Measurements from ENCODE around the gene CFAP65.

The CFAP65 gene

DNA sequence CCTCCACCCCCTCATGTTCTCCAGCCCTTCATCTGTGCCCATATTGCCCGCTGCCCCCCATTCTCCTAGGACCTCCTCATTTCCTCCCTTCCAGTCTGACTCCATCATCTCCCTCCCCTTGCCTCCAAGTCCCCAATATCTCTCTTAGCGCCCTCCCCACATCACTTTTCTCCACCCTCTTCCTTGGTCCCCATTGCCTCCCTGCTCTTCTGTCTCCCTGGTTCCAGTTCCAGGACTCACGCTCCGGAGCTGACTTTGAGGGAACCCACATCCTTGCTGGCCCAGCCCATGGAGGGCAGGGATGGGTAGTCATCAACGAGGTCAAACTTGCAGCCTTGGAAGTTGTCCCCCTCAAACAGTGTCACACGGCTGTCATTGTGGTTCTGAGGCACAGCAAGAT, 50.7 kb downstream of the CFAP65 start:
- no peak for DNase-seq (ENCODE audit: low read depth in 2 of 2)

DNA sequence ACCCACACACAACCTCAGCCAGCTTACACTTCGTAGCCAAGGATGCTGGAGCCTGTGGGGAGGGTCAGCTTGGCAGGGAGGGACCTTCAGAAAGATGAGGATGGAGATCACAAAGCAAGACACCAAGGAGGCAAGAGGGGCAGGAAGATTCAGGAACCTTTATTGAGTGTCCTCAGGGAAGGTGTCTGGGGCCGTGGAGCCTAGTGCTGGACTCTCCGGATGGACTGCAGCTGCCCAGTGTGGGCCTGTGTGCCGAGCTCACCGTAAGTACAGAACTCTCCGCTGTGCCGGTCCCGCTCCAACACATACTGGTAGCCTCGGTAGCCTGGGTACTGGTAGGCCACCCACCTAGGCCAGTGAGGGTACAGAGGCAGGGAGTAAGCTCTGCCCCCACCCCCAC, 51.3 kb downstream of the CFAP65 start:
- no peak for DNase-seq (ENCODE audit: low read depth in 2 of 2)

DNA sequence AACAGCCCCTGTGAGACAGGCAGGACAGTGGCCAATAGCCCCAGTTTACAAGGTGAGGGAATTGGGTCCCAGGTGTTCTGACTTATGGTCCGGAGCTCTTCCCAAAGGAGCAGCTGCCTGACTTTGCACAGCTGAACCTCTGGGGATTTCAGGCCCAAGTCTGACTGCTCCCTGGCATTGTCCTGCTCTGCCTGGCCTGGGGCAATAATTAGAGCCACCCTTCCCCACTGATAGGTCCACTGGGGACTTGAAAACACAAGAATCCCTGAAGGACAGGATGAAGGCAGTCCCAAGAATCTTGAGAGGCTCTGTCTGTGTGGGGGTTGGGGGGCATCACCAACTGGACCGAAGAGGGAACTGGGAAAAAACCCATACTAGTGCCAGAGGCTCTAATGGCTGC, 52.7 kb downstream of the CFAP65 start:
- no peak for DNase-seq (ENCODE audit: low read depth in 2 of 2)

DNA sequence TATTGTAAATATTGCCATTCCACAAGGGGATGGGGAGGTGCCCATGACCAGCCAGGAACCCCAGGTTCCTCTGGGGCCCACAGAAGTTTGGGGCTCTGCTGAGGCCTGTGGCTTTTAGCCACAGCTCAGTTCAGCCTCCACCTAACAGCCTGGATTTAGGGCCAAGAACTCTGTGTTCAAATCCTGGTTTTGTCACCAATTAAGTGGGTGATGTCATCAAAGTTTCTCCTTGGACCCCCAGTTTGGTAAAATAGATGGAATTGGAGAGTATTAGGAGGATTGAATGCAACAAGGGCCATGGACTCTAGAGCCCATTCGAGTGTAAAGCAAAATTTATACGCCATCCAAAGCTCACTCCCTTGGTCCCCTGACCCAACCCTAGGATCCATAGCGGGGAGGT, 53.2 kb downstream of the CFAP65 start:
- no peak for DNase-seq (ENCODE audit: low read depth in 2 of 2)

DNA sequence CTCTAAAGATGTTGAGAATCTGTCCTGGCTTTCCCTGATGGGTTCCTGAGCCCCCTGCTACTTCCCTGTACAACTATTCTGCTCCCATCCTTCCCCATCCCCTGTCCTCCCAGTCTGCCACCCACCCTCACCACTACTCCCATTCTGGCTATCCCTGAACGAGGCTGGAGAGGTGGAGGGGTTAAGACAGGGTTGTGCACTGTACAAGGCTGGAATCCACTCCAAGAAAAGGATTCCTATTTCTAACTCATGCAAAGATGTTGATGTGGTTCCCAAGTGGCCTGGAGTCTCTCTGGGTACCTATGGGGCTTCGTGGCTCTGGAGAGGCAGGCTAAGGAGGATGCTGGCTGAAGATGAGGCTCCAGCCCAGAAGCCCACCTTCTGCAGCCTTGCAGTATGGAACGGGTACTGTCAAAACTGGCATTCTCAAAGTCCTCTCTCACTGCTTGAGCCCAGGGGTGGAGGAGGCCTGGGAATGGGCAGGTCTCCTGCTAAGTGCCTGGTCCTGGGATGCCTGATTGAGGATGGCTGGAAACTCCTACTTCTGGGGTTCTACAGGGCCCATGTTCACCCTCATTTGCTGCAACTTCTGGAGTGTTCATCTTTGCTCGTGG, 55.1 kb downstream of the CFAP65 start:
- no peak for DNase-seq (ENCODE audit: low read depth in 2 of 2)

DNA sequence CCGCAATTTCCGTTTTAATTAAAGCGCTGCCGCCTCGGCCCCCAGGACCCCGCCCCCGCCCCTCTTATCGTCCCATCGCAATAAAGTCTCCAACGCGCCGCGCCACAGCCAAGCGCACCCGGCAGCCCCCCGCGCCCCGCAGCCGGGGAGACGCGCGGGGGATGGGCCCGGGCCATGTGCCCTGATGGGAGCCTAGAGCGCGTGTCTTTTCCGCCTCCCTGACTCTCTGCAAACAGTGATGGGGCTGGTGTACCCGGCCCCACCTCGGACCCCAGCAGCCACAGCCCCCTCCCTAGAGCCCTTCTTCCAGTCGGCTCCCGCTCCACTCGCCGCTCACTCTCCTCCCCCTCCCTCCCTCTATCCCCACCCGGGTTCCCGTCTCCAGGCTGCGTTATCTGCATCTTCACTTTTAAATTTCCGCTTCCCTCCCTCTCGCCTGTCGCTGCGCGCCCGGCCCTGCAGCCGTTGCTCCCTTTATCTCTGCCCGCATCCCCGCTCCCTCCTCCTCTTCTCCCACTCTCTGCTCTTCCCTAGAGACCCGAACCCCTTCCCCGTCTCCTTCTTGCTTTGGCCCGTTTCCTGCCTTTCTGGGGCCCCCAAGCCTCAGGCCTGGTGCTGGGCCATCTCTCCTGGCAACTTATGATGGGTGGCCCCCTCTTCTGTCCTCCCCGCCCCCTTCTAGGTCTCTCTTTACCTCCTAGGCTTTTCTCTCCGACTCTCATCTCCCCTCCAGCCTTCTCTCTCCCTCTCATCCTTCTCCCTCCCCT, 55.8 kb downstream of the CFAP65 start:
- DNase-seq (ENCODE audit: low read depth in 2 of 2), result no peak

DNA sequence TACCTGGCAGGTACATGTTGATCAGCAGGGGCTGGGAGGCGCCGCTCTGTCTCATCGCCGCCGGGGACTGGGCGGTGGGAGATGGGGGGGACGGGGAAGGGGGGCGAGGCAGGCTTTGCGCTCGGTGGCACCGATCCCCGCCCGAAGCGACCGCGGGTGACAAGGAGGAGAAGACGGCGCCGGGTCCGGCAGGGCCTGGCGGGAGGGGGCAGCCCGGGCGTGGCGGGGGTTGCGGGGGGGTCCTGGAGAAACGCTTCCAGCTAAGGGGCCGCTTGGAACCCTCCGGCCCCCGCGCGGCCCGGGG, 56.3 kb downstream of the CFAP65 start, which contains the start of gene FEV:
TSS of gene FEV (minus strand) at position 164 of the 304 bp plus-strand sequence. CDS start at position 55, 109 bp downstream.
- no peak for DNase-seq (ENCODE audit: low read depth in 2 of 2)

DNA sequence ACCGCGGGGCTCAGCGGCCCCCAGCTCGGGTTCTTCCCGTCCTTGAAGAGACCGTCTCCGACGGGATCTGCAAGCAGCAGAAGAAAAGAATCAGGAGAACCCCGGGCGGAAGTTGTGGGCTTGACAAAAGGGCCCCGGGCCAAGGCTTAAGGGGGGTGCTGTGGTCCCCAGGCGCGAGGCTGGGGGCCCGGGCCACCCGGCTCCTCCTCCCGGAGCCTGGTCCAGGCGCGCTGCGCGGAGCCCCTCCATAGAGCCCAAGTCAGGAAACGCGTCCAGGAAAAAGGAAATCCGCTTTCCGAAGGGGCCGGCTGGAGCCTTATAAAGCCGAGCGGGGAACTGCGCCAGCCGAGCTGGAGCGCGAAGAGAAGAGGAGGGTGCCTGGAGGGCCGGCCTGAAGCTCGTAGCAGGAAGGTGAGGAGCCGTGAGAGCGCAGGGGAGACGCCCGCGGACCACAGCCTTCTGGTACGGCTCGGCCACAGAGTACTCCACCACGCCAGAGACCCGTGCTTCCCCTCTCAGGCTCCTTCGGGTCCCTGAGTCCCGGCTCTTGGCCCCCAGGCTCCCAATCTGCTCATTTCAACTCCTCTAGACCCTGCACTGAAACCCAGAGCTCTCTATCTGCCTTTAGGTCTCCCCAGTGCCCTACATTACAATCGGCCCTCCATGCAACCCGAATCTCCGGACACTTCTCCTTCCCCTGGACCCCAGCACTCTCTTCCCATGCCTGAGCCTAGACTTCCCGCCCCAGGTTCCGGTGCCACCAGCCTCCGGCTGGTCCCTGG, 56.9 kb downstream of the CFAP65 start:
- DNase-seq (ENCODE audit: low read depth in 2 of 2), result no peak

DNA sequence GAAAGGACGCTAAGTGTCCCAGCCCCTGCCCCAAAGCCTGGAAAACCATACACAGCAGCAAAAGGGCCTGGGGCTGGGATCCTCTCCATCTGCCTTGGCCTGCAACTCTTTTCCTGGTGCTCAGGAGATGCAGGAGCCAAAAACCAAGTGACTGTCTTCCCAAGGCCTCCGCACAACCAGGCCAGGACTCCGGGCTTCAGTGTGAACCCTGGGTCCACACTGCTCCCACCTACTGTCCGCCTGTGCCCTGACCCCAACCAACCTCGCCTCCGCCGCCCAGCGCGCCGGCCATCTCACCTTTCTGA, 57.4 kb downstream of the CFAP65 start:
- no peak for DNase-seq (ENCODE audit: low read depth in 2 of 2)

DNA sequence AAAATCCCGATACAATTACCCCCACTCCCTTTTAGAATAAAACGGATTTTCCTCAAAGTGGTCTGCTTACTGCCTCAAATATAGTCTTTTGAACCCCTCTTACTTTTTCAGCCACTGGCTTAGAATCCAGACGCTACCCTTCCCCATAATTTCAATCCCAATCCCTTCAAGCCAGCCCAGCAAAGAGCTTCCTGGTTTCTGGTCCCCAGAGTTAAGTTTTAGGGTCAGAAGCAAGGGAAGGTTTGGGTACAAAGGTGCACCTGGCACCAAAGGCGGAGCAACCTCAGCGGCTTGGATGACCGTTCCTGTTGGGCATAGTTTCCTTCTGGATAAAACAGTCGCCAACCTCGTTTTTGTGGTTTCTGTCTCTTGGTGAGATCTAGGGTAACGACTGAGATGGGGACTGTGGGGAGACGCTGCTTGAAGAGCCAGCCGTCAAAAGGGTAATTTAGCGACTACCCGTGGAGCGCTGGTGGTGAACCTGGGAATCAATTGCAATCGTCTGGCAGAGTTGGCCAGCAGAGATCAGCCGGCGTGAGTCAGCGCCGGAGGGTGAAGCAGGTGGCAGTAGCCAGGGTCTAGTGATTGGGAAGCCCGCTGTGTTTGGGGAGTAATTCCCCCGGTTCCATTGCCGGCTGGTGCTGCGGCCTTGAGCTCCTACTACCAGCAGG, 57.9 kb downstream of the CFAP65 start:
- DNase-seq (ENCODE audit: low read depth in 2 of 2), result no peak

DNA sequence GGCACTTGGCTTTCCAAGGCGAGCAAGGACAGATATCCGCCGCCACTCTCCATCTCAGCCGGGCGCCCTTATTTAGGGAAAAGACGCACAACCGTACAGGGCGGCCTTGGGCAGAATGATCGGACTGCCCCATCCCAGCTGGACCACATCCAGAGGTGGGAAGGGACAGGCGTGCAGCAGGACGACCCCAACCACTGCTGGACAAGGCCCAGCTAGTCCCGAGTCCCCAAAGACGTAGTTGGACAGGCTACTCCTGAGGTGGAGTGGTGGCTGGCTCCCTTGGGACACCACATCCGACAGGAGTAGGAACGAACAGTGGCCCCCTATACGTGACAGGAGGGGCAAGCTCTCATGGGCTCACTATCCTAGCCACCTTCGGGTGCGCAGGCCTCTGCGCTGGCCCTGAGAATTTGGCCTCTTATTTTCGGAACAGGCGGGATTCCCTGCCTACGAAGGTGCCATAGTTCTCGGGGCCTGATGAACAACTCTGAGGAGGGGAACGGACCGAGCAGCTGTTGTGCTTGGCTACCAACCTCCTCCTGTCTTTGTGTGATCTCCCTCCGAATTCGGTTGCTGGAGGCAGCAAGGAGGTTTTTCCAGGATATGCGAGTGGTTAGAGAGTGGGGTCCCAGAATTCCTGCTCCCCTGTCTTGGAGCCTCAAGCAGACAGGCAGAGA, 58.6 kb downstream of the CFAP65 start:
- DNase-seq (ENCODE audit: low read depth in 2 of 2), result no peak

DNA sequence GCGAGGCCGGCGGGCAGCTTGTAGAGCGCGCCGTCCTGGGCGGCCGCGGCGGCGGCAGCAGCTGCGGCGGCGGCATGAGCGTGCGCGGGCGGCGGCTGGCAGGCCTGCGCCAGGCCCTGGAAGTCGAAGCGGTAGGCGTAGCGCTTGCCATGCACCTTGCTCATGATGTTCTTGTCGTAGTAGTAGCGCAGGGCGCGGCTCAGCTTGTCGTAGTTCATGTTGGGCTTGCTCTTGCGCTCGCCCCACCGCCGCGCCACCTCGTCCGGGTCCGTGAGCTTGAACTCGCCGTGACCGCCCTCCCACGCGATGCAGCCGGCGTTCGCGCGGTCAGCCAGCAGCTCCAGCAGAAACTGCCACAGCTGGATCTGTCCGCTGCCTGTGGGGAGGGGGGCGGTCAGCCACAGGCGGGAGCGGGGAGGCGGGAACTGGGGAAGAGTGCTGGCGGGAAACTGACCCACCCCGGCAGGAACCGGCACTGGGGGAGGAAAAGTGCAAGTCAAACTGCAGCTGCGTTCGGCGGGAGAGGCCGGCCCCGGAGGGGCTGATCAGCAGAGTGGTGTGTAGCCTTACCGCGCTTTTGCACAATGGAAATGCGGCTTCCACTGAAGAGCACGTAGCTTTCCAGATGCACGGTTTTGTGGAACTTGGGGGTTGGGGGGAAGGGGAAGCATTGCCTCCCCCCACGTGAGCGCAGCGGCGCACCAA, 59.3 kb downstream of the CFAP65 start:
- DNase-seq (ENCODE audit: low read depth in 2 of 2), result no peak

DNA sequence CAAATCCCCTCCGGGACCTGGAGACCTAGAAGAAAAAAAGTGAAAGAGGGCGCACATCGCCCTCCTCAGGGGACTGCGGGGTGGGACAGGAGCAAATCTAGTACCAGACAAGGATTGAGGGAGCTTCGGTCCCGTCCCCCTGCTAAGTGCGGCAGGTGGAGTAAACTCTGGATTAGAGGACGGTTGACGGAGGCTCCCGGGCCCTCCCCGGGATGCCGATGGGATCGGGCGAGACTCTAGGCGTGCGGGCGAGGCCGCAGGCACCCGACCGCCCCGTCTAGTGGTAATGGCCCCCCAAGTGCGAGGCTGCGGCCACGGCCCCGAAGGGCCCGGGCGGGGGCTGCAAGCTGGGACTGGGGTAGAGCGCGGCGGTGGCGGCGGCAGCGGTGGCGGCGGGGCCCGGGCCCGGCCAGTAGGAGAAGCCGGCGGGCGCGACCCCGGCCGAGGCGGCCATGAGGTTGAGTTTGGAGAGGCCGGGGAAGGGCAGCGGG, 59.9 kb downstream of the CFAP65 start:
- no peak for DNase-seq (ENCODE audit: low read depth in 2 of 2)

DNA sequence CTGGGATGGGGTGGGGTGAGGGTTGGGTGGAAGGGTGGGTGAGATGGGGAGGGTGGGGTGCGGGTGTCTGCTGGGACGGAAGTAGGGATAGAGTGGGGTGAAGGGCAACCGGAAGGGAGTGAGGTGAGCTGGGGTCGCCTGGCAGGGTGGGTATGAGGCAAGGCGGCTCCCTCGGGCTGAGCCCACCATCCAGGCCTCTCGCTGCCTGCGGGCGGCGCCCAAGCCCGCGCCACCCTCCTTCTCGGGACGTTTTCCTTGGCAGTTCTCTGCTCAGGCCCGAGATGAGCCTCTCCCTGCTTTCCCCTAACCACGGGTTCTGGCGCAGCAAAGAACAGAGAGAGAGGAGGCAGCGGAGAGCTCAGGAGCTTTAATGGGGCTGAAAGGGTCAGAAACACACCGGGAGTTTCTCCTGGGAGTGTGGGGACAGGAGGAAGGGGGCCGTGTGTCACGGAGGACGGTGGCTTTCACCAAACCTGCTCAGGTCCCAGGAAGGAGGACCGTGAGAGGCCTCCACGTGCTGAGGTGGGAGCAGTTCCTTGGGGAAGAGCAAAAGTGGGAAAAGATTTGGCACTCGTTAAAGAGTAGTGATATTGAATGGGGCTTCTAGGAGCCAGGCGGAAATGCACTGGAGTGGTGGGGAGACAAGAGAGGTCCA, 60.5 kb downstream of the CFAP65 start:
- DNase-seq (ENCODE audit: low read depth in 2 of 2), result no peak

DNA sequence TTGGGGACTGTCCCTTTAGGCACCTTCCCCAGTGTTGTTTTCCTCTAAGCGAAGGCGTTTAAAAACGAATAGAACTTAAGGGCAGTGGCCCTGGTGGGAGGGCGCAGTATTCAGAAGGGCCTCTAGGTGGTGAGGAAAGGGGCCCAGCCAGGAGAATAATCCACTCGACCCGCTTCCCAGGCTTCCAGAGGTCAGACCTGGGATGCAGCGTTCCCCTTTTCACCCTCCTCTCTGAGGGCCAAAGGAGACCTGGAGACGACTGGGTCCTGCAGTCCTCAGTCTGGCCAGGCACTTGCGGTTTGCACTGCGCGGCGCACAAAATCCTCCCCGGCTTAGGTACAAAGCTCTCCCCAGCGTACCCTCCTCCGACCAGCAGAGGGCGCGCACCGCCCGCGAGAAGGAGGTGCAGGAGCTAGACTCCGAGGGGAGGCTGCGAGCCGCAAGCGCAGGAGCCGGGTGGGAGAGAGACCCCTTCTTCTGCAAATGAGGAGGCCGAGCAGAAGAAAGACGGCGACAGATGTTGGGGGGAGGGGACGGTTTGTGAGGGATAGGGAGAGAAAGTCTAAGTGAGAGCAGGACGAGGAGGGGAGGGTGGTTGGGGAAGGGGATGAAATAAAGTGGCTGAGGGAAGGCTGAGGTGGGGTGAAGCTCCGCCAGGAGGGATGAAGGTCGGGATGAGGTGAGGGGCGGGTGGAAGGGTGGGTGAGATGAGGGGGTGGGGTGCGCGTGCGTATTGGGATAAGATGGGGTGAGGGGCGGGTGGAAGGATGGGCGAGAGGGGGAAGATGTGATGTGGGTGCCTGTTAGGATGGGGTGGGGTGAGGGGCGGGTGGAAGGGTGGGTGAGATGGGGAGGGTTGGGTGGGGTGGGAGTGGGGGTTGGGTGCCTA, 61.2 kb downstream of the CFAP65 start:
- peak; percentile 65 to 75 for DNase-seq (ENCODE audit: low read depth in 2 of 2)

DNA sequence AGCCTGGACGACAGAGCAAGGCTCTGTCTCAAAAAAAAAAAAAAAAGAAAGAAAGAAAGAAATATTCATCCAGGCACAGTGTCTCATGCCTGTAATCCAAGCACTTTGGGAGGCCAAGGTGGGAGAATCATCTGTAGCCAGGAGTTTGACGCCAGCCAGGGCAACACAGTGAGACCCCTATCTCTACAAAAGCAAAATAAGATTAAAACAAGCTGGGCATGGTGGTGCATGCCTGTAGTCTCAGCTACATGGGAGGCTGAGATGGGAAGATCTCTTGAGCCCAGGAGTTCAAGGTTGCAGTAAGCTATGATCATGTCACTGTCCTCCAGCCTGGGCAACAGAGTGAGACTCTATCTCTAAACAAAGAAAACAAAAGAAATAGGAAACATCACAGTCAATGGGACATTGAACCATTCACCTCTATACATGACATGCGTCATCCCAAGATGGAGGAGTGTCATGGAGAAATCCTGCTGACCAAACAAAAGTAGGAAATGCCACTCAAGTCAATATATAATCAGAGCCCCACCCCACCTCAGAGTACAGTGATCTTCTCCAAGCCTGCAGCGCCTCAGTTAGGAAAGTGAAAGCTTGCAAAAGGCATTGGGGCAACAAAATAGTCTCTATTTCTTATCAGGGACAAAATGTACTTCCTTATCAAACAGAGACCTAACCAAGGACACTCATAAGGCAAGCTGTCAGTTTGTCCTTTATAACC, 66.1 kb downstream of the CFAP65 start:
- DNase-seq (ENCODE audit: low read depth in 2 of 2), result no peak

DNA sequence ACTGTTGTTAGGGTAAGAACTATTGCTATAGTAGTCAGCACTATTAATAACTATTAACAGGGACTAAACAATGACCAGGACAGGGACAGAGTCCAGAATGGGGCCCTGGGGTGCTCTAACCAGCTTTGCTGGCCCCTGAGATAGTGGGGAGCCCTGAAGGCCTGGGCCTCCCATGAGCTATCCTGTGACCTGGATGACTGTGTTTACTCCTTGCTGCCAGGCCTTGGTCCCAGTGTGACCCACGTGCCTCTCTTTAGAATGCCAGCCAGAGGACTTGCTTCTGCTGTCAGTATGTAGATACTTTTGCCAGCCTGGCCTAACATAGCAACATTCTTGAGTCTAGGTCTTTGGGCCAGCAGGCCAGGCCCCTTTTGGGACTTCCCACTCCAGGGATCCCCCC, 70.4 kb downstream of the CFAP65 start:
- DNase-seq (ENCODE audit: low read depth in 2 of 2), result no peak

DNA sequence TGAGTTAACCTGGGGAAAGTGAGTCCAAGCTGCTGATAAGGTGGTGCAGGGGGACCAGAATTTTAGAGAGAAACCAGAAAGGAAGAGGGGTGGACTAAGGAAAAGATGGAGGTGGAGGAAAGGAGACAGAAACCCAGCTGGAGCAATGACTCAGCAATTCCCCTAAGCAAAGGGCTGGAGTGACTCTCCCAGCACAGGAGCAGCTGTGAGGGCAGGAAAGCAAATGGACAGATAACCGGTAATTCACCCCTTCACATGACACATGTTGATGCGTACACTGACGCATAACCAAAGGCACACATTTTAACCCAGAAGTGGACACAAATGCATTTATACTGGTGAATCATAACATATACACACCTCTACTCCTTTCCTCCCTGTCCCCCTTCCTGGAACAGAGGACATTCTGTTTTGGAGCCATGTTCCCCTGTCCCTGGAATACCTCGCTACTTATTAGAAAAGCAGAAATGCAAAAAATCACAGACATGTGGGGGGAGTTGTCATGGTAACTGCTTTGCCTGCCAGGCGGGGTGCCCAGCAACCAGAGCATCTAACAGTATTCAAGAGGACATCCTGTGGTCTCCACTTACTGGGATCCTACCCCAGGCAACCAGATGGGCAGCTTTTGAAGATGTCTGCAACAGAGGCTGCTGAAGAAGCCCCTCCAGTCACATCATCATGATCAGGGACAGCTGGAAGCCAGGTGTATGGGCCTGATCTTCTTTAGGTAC, 77.1 kb downstream of the CFAP65 start:
- no peak for DNase-seq (ENCODE audit: low read depth in 2 of 2)
